GM18498 (cell line): Measurements from ENCODE around the gene SIGLEC6.

Experiments
- ATAC-seq: cut with Tn5 transposase; IDR thresholded peaks from one replicate; pipeline ENCODE4 v1.9.1; 2021; ENCODE audit warnings: mild to moderate bottlenecking, moderate library complexity; ENCODE audit not compliant: unreplicated experiment

Gene SIGLEC6

DNA sequence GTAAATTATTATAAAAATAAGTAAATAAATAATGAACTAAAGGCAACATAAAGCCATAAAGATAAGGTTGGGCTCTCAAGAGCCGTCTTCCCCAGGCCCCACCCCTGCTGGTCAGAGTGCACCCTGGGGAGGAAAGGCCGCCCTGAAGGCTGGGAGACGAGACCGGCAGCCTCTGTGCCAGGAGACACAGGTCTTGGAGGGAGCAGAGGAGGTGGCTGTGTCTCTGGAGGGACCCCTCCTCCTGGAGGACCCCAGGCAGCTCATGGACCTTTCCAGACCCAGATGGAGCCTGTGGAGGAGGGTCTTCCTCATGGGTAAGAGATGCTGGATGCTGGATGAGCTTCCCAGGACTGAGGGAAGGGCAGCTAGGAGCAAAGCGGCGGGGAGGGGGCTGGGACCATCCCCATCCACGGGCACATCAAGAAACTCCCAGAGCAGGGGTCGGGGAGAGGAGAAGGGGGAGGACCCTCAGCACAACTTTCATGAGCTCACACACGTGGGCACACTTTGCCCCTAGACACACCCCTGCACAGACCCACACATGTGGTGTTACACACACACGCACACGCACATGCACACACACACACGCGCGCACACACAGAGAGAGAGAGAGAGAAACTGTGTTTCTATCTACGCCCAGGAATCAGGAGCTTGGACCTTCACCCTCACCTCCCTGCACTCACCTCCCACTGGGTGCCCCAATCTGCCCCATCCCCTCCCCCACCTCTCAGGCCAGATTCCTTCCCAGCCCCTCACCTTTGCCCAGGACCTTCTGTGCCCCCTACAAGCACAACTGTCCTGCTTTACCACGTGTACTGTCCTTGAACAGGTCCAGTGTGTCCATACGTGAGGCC, 52.9 kb downstream of the SIGLEC6 start, which contains the start of gene CEACAM18:
Gene CEACAM18, plus strand, starts transcription at position 159 of the 854 bp plus-strand sequence.
- no peak for ATAC-seq

- no peak for ATAC-seq
Measured at GRCh38 chr19:51477344-51477743, 54.1 kb downstream of the SIGLEC6 start.

- no peak for ATAC-seq
Measured at GRCh38 chr19:51476164-51476563, 55.3 kb downstream of the SIGLEC6 start.

DNA sequence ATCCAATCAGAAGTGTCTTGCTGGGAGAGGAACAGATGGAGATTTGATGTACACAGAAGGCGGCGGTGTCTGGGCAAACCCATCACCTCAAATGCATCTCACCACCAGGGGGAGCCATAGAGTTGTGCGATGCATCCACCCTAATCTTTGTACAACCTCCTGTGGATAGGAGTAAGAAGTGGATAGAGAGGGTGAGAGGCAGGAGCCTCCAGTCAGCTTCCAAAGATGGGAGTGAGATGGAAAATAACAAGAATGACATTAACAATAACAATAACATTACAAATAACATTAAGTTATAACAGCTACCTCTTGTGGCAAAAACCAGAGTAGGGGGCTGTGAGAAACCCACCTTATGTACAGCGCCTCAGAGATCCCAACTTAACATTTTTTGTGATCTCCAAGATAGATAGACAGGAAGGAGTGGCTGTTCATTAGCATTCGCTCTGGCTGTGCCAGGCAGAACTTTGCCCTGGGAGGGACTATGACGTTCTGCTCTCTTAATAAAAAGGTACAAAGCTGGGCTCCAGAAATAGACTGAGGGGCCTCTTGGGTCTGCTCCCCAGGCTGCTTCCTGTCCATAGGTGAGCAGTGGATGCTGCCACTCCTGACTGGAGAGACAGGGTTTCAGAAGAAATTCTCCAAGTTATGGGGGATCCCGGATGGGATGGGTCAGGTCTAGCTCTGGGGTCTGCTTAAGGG, 58.3 kb downstream of the SIGLEC6 start:
- no peak for ATAC-seq

- no peak for ATAC-seq
Measured at GRCh38 chr19:51472607-51473006, 58.9 kb downstream of the SIGLEC6 start.

- no peak for ATAC-seq
Measured at GRCh38 chr19:51471527-51471926, 59.9 kb downstream of the SIGLEC6 start.

DNA sequence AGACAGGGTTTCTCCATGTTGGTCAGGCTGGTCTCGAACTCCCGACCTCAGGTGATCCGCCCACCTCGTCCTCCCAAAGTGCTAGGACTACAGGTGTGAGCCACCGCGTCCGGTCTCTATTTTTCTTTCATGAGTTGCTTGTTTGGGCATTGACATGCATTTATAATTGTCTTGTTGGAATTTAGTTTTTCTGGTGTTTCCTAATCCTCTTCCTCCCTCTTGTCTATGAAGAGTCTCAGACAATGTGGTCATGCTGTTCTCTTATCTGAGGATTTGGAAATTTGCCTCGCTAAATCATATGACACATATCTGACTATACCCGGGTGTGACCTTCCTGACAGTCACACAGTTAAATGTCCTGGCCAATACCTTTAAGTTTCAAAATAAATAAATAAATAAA, 60.5 kb downstream of the SIGLEC6 start:
- no peak for ATAC-seq

- no peak for ATAC-seq
Measured at GRCh38 chr19:51469629-51470028, 61.8 kb downstream of the SIGLEC6 start.

DNA sequence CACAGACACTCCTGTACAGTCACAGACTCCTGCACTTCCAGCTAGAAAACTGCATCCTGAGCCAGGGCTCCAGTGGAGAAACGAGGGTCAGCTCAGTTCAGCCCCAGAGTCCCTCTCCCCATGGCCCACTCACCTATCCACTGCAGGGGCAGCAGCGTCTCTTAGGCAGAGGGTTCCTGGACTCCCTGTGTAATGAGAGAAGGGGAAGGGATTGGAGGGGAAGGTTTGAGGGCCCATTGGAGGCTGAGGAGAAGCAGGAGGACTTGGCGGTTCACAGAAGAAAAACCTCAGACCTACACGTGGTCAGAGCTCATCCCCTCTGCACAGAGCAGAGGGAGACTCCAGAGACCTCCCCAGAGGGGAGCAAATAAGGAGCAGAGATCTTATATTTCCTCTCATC, 62.3 kb downstream of the SIGLEC6 start:
- no peak for ATAC-seq

DNA sequence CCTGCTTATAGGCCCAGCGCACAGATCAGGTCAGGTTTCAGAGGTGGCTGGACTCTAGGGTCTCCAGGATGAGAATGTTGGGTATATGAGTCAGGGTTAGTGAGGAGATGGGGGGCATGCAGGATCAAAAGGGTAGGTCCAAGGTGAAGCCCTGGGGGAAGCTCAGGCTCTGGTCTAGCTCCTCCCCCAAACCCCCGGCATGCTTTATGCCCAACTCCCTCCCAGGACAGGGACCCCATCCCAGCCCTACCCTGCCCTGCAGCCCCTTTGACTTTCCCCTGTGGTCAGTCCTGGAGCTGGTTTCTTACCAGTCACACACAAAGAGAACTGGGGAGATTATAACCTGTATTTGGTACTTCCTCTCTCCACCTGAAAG, 62.9 kb downstream of the SIGLEC6 start:
- ATAC-seq: no peak

GRCh38 chr19:51467864-51468544, 63.5 kb downstream of the SIGLEC6 start:
- ATAC-seq: no peak
